H1 (cell line): ENCODE data around the gene PPP2R2C. TPM values are rescaled to one million over a fixed set of nuclear protein-coding genes. Genes with fewer than 3 reads are reported as not detected.

Experiments
- CTCF ChIA-PET: fragments of 300-600 bp; sonication (Branson Sonifier 250); formaldehyde crosslinking; loops from one replicate; lab custom pipeline; 2021; ENCODE audit not compliant: partially characterized antibody; lab: Charles Lee
- POLR2A ChIA-PET: fragments of 300-600 bp; sonication (Branson Sonifier 250); formaldehyde crosslinking; loops from one replicate; lab custom pipeline; 2021; ENCODE audit warnings: inconsistent platforms; ENCODE audit not compliant: partially characterized antibody; lab: Charles Lee
- DNase-seq, 2 experiments: peaks; one replicate each; pipeline versions ENCODE4 v3.0.0 to v3.0.0-alpha.2; 2010 to 2022; ENCODE audit warnings: low spot score in 2 of 2, low read depth in 1 of 2, mixed read lengths in 1 of 2
- FAIRE-seq: peaks from 2 replicates; lab custom pipeline; 2011; peaks lifted over from hg19 to GRCh38; lab: Jason Lieb, UNC
- H2AFZ ChIP-seq: 2 replicates; pipeline ENCODE4 v1.8.1; 2012; ENCODE audit warnings: low read length, inconsistent platforms
- H2AK5ac ChIP-seq: 2 replicates; pipeline ENCODE4 v1.6.1; 2013; ENCODE audit warnings: low read depth, low read length
- H2BK120ac ChIP-seq: replicated peaks from 2 replicates; pipeline ENCODE3; 2013; ENCODE audit warnings: low read depth, low read length, inconsistent platforms
- H2BK12ac ChIP-seq: 2 replicates; pipeline ENCODE4 v1.6.1; 2013; ENCODE audit warnings: low read depth, low read length
- H2BK15ac ChIP-seq: 2 replicates; pipeline ENCODE4 v1.6.1; 2013; ENCODE audit warnings: low read length
- H2BK20ac ChIP-seq: 2 replicates; pipeline ENCODE4 v1.6.1; 2013; ENCODE audit warnings: low read length
- H2BK5ac ChIP-seq: 2 replicates; pipeline ENCODE4 v1.6.1; 2013; ENCODE audit warnings: low read depth, low read length
- H3K14ac ChIP-seq: 2 replicates; pipeline ENCODE4 v1.6.1; 2013; ENCODE audit warnings: inconsistent platforms; ENCODE audit not compliant: insufficient read length
- H3K18ac ChIP-seq: 2 replicates; pipeline ENCODE4 v1.6.1; 2013; ENCODE audit warnings: low read length; ENCODE audit errors: extremely low read depth
- H3K23ac ChIP-seq: 2 replicates; pipeline ENCODE4 v1.6.1; 2013; ENCODE audit warnings: inconsistent platforms; ENCODE audit not compliant: insufficient read length
- H3K23me2 ChIP-seq: 2 replicates; pipeline ENCODE4 v1.6.1; 2013; ENCODE audit warnings: low read depth, low read length
- H3K27ac ChIP-seq: 2 replicates; pipeline ENCODE4 v1.6.1; 2011; ENCODE audit warnings: low read depth, low read length, inconsistent platforms
- H3K27me3 ChIP-seq, 4 experiments: replicated peaks in 1 of 4; 1 replicate in 1 of 4; 2 replicates in 3 of 4; pipeline versions ENCODE4 v1.6.1 to v1.8.1; 2011 to 2013; ENCODE audit warnings: low read length in 3 of 4, mild to moderate bottlenecking in 3 of 4, inconsistent platforms in 2 of 4, mixed read lengths in 2 of 4, moderate library complexity in 1 of 4; ENCODE audit not compliant: control insufficient read depth in 3 of 4, insufficient read depth in 3 of 4; ENCODE audit errors: extremely low read depth in 1 of 4
- H3K36me3 ChIP-seq, 4 experiments: 2 replicates each; pipeline versions ENCODE4 v1.6.1 to v1.8.1; 2011 to 2013; ENCODE audit warnings: mild to moderate bottlenecking in 4 of 4, low read length in 3 of 4, moderate library complexity in 2 of 4, control low read depth in 1 of 4, inconsistent platforms in 1 of 4; ENCODE audit not compliant: insufficient read depth in 4 of 4, control insufficient read depth in 2 of 4
- H3K4ac ChIP-seq: replicated peaks from 2 replicates; pipeline ENCODE3; 2013; ENCODE audit warnings: low read length, low read depth, mixed read lengths, inconsistent platforms; ENCODE audit not compliant: insufficient read length
- H3K4me1 ChIP-seq, 4 experiments: replicated peaks in 1 of 4; 1 replicate in 1 of 4; 2 replicates in 3 of 4; pipeline versions ENCODE4 v1.6.1 to v1.8.1; 2011 to 2013; ENCODE audit warnings: low read length in 3 of 4, inconsistent platforms in 2 of 4, mixed read lengths in 1 of 4; ENCODE audit not compliant: insufficient read depth in 4 of 4, control insufficient read depth in 3 of 4
- H3K4me2 ChIP-seq, 2 experiments: 2 replicates each; pipeline versions ENCODE4 v1.6.1 to v1.8.1; 2011 to 2013; ENCODE audit warnings: low read depth in 2 of 2, low read length in 2 of 2, control low read depth in 1 of 2, inconsistent platforms in 1 of 2, mild to moderate bottlenecking in 1 of 2; ENCODE audit not compliant: insufficient read depth in 1 of 2
- H3K4me3 ChIP-seq, 4 experiments: fragments of 200-600, 300-600 bp in 1 of 4; sonication (generic), shearing (Covaris generic), sonication (Bioruptor Twin) in 1 of 4; 2 replicates each; pipeline versions ENCODE4 v1.5.1 to v1.8.1; 2011 to 2016; ENCODE audit warnings: low read length in 4 of 4, low read depth in 3 of 4, control low read depth in 2 of 4, inconsistent platforms in 2 of 4, mild to moderate bottlenecking in 2 of 4, mixed read lengths in 1 of 4, moderate library complexity in 1 of 4; ENCODE audit not compliant: insufficient read depth in 2 of 4; ENCODE audit errors: extremely low read depth in 1 of 4
- H3K56ac ChIP-seq: replicated peaks from 2 replicates; pipeline ENCODE3; 2013; ENCODE audit warnings: low read depth, mild to moderate bottlenecking, mixed read lengths, low read length, inconsistent platforms; ENCODE audit not compliant: insufficient read length
- H3K79me1 ChIP-seq: 2 replicates; pipeline ENCODE4 v1.6.1; 2013; ENCODE audit warnings: low read depth, low read length, control low read depth
- H3K79me2 ChIP-seq, 2 experiments: 2 replicates each; pipeline versions ENCODE4 v1.6.1 to v1.8.1; 2012 to 2013; ENCODE audit warnings: low read length in 2 of 2, mild to moderate bottlenecking in 2 of 2, inconsistent platforms in 1 of 2; ENCODE audit not compliant: insufficient read depth in 2 of 2, control insufficient read depth in 1 of 2
- H3K9ac ChIP-seq, 4 experiments: replicated peaks in 1 of 4; 1 replicate in 1 of 4; 2 replicates in 3 of 4; pipeline versions ENCODE4 v1.6.1 to v1.8.1; 2011 to 2013; ENCODE audit warnings: low read depth in 3 of 4, low read length in 3 of 4, control low read depth in 2 of 4, mild to moderate bottlenecking in 2 of 4, moderate library complexity in 2 of 4, inconsistent platforms in 1 of 4; ENCODE audit errors: extremely low read depth in 1 of 4
- H3K9me3 ChIP-seq, 2 experiments: 2 replicates each; pipeline versions ENCODE4 v1.6.1 to v1.8.1; 2012 to 2013; ENCODE audit warnings: mild to moderate bottlenecking in 2 of 2, moderate library complexity in 2 of 2, control low read depth in 1 of 2, inconsistent platforms in 1 of 2, low read depth in 1 of 2, low read length in 1 of 2, mixed read lengths in 1 of 2; ENCODE audit not compliant: insufficient read depth in 2 of 2
- H4K20me1 ChIP-seq, 2 experiments: replicated peaks in 1 of 2; 2 replicates each; pipeline versions ENCODE3 to v1.8.1; 2011 to 2013; ENCODE audit warnings: inconsistent platforms in 2 of 2, low read length in 2 of 2, mild to moderate bottlenecking in 1 of 2; ENCODE audit not compliant: insufficient read depth in 2 of 2, control insufficient read depth in 1 of 2
- H4K5ac ChIP-seq: 2 replicates; pipeline ENCODE4 v1.6.1; 2013; ENCODE audit warnings: low read length, low read depth, mixed read lengths, inconsistent platforms; ENCODE audit not compliant: insufficient read length
- H4K8ac ChIP-seq: 2 replicates; pipeline ENCODE4 v1.8.0; 2013; ENCODE audit warnings: mild to moderate bottlenecking, moderate library complexity, low read length, inconsistent platforms; ENCODE audit not compliant: insufficient read depth; ENCODE audit errors: extremely low read depth
- H4K91ac ChIP-seq: replicated peaks from 2 replicates; pipeline ENCODE3; 2013; ENCODE audit warnings: low read length, mixed read lengths, inconsistent platforms; ENCODE audit not compliant: insufficient read length
- HDAC6 ChIP-seq: IDR thresholded peaks from one replicate; pipeline ENCODE4 v1.7.1; 2012; ENCODE audit warnings: low read depth, mild to moderate bottlenecking, inconsistent platforms, low read length, moderate library complexity
- WGBS, 2 experiments: shearing (Covaris generic) in 1 of 2; methylation state at CpG; one replicate each; pipeline versions ENCODE4 v1.1.6 to v1.1.7; 2013 to 2015; ENCODE audit warnings: low lambda C conversion rate in 2 of 2, mixed read lengths in 2 of 2, inconsistent platforms in 1 of 2, low coverage in 1 of 2, missing lambda C conversion rate in 1 of 2; ENCODE audit not compliant: insufficient replicate concordance in 2 of 2, insufficient coverage in 1 of 2, insufficient read length in 1 of 2; ENCODE audit errors: extremely low coverage in 1 of 2, missing lambda C conversion rate in 1 of 2; 5-methylcytosine and 5-hydroxymethylcytosine counted together
- polyA plus RNA-seq, 7 experiments: library from polyadenylated mRNA; depleted of rRNA in 3 of 7; stranded (reverse) in 5 of 7; unstranded in 2 of 7; fragments of >200 nt in 5 of 7; fragments of 200-250 nt in 2 of 7; gene quantifications; 1 replicate in 5 of 7; 2 replicates in 1 of 7; 4 replicates in 1 of 7; pipeline versions ENCODE4 v1.2.1 to v1.2.3, GENCODE V29; 2011 to 2013; ENCODE audit warnings: missing spikeins in 2 of 7, mixed read lengths in 2 of 7
- total RNA-seq: library from RNA; stranded (reverse); fragmentation: NEBNext Ultra II Directional; extraction: Animal tissue kit (Norgen Biotek cat#: 25700); gene quantifications from 2 replicates; pipeline ENCODE4 v1.2.1, GENCODE V29; 2021

PPP2R2C gene
- total and polyA plus RNA-seq, 2 of the 8 experiments (the other 6 are each of a cell fraction or from before 2014, with no cell fraction given) = 6.4 TPM

DNA sequence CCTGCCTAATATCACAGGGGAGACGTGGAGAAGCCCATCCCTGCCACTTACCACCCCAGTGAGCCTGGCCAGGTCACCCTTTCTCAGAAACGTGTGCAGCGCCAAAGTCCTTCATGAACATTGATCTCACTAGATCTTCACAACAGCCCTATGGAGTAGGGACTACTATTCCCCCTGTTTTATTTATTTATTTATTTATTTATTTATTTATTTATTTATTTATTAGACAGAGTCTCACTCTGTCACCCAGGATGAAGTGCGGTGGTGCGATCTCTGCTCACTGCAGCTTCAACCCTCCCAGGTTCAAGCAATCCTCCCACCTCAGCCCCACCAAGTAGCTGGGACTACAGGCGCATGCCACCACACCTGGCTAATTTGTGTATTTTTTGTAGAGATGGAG lies 61.8 kb downstream of the PPP2R2C start:
- DNase-seq (no peak), FAIRE-seq (no peak)
- Histone ChIP-seq H4K91ac (no peak overlapping the region), H3K9me3 (no peaks in the 10 kb centered on the region), H3K4me2 (no peak overlapping the region), H2BK20ac (no peak overlapping the region), H3K4me1 (peaks cover 0 to 11% (median 8%) of the 10 kb centered on the region in 4 experiments; a peak in 6 of 7 replicates), H3K27ac (no peak overlapping the region), H4K5ac (no peak overlapping the region), H3K56ac (no peak overlapping the region), H3K4ac (no peak overlapping the region), H4K8ac (no peak overlapping the region), H3K9ac (no peak overlapping the region), H2BK12ac (peak overlapping the region; percentile 39; the same call in 1 of the 2 replicates), H2BK5ac (no peak overlapping the region), H3K79me2 (no peaks in the 10 kb centered on the region), H3K14ac (no peak overlapping the region), H4K20me1 (peaks cover 0 to 2% of the 10 kb centered on the region in 2 experiments), H2BK120ac (no peak overlapping the region), H3K27me3 (no peaks in the 10 kb centered on the region), H2AK5ac (no peak overlapping the region), H3K36me3 (no peaks in the 10 kb centered on the region), H3K18ac (no peak overlapping the region), H3K79me1 (no peaks in the 10 kb centered on the region), H2BK15ac (no peak overlapping the region), H3K4me3 (no peak overlapping the region), H2AFZ (no peak overlapping the region), H3K23me2 (no peaks in the 10 kb centered on the region; the same call in 1 of the 2 replicates), H3K23ac (no peak overlapping the region)
- WGBS, 2 experiments = 89% methylated on average over 6 of the region's 6 CpGs; no CpG with 5 or more reads in 1 of the 2 experiments
- POLR2A ChIA-PET = no interaction called here
- CTCF ChIA-PET = no interaction called here
- no peak for TF ChIP-seq HDAC6
